ENCODE data around the gene GATA2.

GATA2 gene

DNA sequence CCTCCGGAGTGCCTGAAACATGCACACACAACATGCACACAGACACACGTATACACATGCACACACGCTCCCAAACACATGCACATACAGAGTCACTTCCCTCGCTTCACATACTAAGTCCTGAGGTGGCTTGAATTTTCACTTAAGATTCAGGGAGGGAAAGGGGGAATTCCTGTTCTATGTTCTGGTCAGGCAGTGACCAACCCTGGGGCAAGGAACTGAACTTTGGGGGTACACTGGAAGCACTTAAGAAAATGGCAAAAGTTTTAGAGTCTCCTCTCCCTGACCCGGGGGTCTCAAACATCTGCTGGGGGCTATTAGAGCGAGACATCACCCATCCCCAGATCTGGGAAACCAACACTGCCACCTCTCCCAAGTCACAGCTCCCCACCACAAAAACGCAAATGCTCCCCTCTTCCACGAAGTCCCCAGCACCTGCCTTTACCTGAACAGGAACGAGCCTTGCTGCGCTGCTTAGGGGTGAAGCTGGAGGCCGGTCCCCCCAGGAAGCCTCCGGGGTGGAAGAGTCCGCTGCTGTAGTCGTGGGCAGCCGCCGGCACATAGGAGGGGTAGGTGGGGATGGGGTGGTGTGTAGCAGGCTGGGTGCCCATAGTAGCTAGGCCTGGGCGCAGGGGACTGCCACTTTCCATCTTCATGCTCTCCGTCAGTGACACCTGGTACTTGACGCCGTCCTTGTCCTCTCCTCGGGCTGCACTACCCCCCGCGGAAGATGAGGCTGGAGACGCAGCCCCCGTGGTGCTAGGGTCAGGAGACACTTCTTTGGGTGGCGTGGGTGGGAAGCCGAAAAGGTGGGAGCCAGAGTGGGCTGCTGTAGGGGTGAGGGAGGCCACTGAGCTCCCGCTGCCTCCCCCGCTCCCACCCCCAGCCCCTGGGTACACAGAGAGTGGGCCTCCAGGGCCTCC, 7.5 kb downstream of the GATA2 start:
- ATAC-seq, result no peak
- TF ChIP-seq CSDC2 (CRISPR knock-in tag; IDR thresholded peaks at IDR 0.05), result no peak

DNA sequence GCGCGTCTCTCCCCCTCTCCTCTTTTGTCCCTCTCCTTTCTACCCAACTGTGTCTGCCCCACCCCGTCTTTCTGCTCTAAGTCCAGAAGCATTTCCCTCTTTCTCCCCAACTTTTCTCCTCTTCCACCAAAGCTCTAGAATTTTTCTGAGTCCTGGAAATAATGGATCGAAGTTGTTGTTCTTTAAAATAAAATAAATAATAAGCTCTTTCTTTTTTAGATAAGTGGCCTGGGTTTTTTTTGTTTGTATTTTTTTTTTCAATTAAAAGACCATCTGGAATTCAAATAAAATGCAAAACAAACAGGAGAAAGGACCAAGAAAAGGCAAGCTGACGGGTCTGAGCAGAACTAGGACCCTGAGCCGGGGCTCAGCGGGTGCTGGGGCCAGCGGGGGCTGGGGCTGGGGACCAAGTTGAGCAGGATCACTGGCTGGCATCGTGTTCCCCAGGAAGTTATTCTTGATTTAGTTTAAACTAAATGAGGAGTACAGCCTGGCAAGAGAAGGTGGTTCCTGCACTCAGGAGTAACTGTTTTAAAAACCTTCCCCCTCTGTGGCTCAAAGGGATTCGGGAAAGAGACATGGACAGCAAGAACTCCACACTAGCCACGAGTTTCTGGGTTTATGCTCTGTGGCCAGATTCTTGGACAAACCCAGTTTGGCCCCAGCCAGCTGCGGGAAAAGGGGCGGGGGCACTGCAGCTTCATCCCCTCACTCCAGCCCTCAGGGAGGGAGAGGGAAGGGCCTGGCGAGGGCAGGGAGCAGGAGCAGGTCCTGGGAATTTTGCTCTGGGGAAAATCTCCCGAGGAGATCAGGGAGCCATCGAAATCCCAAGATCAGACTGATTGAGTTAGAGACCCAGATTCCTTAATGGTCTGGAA, 8.4 kb downstream of the GATA2 start:
- no peak for ATAC-seq
- TF ChIP-seq PPARA (CRISPR knock-in tag; IDR thresholded peaks at IDR 0.05; ENCODE audit: borderline replicate concordance), result no peak

DNA sequence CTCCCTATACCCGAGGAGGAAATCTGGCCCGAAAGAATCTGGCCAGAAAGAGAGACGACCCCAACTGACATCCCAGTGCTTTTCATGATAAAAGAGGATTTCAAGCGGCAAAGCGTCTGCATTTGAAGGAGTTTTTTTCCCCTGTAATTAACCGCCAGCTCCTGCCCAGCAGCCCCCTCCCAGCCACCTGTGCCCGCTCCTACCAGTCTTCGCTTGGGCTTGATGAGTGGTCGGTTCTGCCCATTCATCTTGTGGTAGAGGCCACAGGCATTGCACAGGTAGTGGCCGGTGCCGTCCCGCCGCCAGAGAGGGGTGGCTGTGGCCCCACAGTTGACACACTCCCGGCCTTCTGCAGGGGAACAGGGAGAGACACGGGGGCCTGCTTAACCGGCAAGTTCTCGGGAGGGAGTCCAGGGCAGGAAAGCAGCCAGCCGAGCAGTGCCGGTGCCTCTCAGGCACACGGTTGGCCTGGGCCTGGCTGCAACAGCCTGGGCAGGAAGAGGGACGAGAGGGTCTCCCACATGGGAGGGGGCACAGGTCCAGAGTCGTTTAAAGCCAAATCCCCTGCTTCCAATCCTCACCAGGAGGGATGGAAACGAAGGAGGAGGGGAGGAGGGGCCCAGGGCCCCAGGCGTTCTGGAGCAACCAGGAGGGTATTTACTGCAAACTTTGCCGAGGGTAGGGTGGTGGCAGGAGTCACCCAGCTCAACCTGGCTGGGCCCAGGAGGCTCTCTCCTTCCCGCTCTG, 9.2 kb downstream of the GATA2 start:
- TF ChIP-seq ZFP30 (CRISPR knock-in tag; IDR thresholded peaks at IDR 0.05) (no peak), ZNF565 (CRISPR knock-in tag; conservative IDR thresholded peaks at IDR 0.05; ENCODE audit: low read depth) (no peak), RARB (CRISPR knock-in tag; IDR thresholded peaks at IDR 0.05) (no peak), ZFP3 (CRISPR knock-in tag; IDR thresholded peaks at IDR 0.05) (no peak), PPARA (CRISPR knock-in tag; IDR thresholded peaks at IDR 0.05; ENCODE audit: borderline replicate concordance) (no peak), ZNF70 (CRISPR knock-in tag; IDR thresholded peaks at IDR 0.05) (no peak), BACH2 (CRISPR knock-in tag; IDR thresholded peaks at IDR 0.05; ENCODE audit: borderline replicate concordance) (no peak), ZNF8 (CRISPR knock-in tag; IDR thresholded peaks at IDR 0.05) (no peak), TCF4 (CRISPR knock-in tag; IDR thresholded peaks at IDR 0.05; ENCODE audit: borderline replicate concordance) (no peak), ZC3H10 (CRISPR knock-in tag; IDR thresholded peaks at IDR 0.05) (no peak), OSR1 (CRISPR knock-in tag; IDR thresholded peaks at IDR 0.05) (no peak), ESRRG (CRISPR knock-in tag; IDR thresholded peaks at IDR 0.05) (no peak)
- TF ChIP-seq, protein P1, sequence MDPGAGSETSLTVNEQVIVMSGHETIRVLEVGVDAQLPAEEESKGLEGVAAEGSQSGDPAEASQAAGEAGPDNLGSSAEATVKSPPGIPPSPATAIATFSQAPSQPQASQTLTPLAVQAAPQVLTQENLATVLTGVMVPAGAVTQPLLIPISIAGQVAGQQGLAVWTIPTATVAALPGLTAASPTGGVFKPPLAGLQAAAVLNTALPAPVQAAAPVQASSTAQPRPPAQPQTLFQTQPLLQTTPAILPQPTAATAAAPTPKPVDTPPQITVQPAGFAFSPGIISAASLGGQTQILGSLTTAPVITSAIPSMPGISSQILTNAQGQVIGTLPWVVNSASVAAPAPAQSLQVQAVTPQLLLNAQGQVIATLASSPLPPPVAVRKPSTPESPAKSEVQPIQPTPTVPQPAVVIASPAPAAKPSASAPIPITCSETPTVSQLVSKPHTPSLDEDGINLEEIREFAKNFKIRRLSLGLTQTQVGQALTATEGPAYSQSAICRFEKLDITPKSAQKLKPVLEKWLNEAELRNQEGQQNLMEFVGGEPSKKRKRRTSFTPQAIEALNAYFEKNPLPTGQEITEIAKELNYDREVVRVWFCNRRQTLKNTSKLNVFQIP (CRISPR knock-in tag; IDR thresholded peaks at IDR 0.05; ENCODE audit: borderline replicate concordance, low read depth), result no peak
- TF ChIP-seq, protein P2, sequence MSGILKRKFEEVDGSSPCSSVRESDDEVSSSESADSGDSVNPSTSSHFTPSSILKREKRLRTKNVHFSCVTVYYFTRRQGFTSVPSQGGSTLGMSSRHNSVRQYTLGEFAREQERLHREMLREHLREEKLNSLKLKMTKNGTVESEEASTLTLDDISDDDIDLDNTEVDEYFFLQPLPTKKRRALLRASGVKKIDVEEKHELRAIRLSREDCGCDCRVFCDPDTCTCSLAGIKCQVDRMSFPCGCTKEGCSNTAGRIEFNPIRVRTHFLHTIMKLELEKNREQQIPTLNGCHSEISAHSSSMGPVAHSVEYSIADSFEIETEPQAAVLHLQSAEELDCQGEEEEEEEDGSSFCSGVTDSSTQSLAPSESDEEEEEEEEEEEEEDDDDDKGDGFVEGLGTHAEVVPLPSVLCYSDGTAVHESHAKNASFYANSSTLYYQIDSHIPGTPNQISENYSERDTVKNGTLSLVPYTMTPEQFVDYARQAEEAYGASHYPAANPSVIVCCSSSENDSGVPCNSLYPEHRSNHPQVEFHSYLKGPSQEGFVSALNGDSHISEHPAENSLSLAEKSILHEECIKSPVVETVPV (CRISPR knock-in tag; IDR thresholded peaks at IDR 0.05), result no peak
- TF ChIP-seq, protein P3, sequence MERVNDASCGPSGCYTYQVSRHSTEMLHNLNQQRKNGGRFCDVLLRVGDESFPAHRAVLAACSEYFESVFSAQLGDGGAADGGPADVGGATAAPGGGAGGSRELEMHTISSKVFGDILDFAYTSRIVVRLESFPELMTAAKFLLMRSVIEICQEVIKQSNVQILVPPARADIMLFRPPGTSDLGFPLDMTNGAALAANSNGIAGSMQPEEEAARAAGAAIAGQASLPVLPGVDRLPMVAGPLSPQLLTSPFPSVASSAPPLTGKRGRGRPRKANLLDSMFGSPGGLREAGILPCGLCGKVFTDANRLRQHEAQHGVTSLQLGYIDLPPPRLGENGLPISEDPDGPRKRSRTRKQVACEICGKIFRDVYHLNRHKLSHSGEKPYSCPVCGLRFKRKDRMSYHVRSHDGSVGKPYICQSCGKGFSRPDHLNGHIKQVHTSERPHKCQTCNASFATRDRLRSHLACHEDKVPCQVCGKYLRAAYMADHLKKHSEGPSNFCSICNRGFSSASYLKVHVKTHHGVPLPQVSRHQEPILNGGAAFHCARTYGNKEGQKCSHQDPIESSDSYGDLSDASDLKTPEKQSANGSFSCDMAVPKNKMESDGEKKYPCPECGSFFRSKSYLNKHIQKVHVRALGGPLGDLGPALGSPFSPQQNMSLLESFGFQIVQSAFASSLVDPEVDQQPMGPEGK (CRISPR knock-in tag; IDR thresholded peaks at IDR 0.05; ENCODE audit: borderline replicate concordance), result no peak
- ATAC-seq, result no peak

DNA sequence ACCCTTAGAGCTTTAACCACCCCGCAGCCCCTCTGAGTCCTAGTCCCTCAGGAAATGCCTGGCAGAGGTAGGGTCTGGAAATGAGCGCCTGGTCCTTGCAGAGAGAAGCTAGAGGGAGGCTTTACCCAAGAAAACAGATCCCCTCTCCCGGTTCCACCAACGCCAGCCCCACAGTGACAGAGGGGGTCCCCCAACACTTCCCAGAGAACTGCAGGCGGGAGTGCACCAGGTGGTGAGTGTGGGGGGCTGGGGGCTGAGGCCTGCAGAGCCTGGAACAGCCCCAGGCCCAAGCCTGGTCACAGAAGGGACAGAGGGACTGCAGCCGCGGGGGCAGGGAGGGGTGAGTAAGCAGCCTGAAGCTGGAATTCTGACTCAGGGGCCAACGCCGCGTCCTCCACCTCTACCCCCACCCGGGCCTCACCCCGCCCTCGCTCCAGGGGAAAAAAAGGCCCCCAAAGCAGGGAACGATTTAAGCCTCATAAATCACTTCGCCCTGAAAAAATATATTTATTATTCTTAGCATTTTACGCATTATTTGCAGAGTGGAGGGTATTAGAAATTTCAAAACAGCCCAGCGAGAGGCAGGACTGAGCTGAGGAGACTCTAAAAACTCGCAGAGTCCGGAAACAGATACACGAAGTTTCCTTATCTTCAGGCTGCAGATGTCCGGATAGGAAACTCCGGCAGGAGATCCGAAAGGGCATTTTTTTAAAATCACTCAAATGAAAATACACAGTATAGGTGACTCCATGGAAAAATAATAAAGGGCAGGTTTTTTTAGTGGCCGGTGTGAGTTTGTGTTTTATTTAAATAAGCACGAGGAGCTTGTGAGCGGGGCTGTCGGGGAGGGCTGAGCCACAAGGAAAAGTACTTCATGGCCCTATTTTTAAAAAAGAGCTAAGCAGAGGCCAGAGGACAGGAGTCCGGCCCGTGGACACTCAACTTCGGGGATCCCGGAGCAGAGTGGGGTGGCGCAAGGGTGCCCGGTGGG, 10.0 kb downstream of the GATA2 start:
- ATAC-seq, result peak; percentile 40

More for the DNA sequence above, 10.0 kb downstream of the GATA2 start:
- TF ChIP-seq ZFP3 (CRISPR knock-in tag; IDR thresholded peaks at IDR 0.05), result no peak
- 0 out of 2 replicates have a peak, but pooled peaks have one; percentile 20 for TF ChIP-seq TCF4 (CRISPR knock-in tag; IDR thresholded peaks at IDR 0.05; ENCODE audit: borderline replicate concordance)
- TF ChIP-seq, protein P1 (CRISPR knock-in tag; IDR thresholded peaks at IDR 0.05; ENCODE audit: borderline replicate concordance, low read depth), result no peak
- no peak for TF ChIP-seq OSR1 (CRISPR knock-in tag; IDR thresholded peaks at IDR 0.05)

All from SK-N-SH treated with all-trans-retinoic acid at 6 μM for 48 hours (cell line).